Activated CD4-positive, alpha-beta T cell treated with anti-CD3 and anti-CD28 coated beads for 48 hours (primary cell): ENCODE measurements around the gene SERPIND1.
"Not testable (repeated sequence)": the region's sequence is repeated elsewhere in the genome, so short reads cannot be mapped to it uniquely, and the experiment has no call there.

Source experiments
- DNase-seq: peaks from one replicate; pipeline ENCODE4 v3.0.0-alpha.2; 2020

Gene SERPIND1

DNA sequence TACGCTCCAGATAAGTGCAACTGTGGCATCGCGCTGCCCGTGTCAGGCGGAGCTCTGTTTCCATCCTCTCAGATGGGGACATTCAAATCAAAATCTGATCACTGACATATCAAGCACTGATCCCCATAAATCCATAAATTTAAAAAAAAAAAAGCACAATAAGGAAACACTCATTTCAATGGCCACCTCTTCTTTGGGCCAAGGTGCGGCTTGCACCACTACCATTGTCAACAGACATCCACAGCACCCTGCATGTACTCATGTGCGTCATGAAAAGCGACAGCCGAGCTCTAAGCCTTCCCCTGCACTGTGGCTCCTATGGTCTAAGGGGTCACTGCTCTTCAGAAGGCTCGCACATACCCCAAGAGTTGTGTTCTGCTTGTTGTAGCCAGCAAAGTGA is 26.7 kb upstream of the SERPIND1 start:
- no peak for DNase-seq

DNA sequence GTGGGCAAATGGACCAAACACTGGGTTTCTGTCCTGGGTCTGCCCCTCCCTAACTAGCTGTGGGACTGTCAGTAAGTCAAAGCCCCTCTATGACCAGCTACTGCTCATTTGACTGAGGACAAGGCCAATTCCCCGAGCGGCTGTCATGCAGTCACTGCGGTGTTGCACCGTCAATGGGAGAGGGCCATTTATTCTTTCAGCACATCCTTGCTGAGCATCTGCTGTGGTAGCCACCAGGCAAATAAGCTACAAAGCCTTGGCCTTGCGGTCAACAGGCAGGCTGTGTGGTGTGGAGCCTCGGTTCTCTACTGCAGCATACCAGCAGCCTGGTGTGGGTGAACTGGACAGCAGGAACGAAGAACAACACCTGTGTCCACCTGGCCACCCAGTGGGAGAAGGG is 25.8 kb upstream of the SERPIND1 start:
- DNase-seq = no peak

DNA sequence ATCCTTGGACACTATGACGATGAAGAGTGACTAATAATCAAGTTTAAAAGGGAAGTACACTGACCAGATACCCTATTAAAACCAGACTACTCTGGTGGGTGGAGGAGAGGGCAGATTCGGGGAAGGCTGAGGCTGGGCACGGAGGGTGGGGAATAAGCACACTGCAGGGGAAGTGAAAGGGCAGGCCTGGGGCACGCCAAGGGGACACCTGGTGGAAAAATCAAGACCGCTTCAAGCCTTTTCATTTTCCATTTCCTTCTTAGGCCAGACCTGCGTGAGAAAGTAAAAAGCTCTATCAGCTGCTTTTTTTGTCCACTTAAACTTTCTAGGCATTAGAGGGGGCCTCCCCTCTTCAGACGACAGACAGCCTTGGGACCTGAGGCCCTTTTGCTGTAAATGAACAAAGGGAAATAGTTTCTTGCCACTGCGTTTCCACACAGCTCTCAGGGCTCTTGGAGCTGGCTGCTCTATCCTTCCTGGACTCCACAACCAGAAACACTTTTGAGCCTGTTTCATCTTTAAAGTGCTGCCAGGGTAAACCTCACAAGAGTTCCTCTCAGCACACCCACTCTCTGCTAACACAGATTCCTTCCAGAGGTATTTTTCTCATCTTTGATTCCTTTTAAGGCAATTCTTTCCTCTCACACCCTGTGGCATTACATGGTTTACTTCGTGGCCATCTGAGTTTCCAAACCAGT is 25.0 kb upstream of the SERPIND1 start:
- no peak for DNase-seq

DNA sequence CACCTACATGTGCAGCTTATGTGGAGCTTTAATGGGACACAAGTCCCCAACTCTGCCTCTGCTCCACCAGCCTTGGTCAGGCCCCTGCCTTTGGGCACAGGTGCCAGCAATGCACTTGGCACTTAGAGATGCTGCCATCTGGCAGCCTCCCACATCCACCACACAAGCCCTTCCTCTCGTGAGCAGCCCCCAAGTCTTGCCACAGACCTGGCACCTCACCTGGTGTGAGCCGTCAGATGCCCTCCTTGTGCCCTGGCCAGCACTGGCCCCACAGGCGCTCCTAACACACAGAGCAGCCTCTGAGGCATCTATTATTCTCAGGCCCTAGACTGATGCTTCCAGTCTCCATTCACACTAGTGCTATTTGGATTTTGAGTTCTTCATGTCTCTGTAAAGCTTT is 24.5 kb upstream of the SERPIND1 start:
- no peak for DNase-seq

DNA sequence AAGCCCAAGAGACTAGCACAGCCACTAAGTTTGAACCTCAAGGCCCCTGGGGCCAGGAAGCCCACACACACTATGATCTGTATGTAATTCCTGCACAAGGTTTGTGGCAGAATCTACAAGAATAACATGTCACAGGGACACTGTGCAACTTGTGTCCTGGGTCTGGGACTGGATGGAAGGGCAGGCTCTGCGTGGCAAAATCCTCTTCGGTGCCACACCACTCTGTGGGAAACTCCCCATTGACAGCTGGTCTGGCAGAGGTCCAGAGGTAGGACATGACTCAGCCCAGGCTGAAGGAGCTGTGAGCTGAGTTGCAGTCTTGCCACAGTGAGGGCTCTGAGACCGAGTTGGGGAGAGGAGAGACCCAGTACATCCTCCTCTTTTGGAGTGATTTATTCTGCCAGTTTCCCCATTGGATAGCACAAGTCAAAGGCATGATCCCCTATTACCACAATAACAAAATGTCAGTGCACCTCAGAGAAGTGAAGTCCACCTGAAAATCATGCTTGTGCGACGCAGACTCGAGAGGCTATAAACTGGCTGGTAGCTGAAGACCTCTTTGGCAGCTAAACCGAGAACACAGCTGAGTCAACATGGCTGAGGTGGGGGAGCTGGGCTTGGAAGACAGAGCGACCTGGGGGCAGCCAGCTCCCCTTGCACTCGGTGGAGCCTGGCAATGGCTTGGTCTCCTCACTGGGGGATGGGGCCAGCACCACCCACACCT is 23.3 kb upstream of the SERPIND1 start:
- DNase-seq = peak; percentile 52

DNA sequence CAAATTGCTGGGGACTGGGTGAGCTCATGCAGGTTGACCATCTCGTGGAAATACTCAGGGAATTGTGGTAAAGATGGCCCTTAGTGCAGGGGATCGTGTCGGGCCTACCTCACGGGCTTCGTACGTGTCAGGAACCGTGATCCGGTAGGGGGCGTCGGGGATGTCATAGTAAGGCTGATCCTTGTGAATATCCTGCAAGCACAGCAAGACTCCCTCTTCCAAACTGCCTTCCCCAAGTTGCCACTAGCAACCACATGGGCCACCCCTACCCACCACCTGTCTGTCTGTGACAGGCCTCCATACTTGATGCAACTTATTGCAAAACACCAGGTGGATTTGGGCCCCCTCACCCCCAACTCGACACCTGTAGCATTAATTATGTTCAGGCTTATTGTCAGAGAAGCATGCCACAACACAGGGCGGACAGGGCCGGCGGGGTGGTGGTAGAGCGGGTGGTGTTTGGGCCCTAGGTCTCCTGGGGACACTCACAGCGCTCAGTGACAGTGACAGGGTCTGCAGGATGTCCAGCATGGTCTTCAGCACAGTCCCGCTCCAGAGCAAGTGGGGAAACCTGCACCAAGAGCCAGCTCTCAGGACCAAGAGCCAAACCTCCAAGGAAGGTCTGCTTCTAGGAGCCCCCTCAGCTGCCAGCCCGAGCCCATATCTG is 22.6 kb upstream of the SERPIND1 start:
- DNase-seq = no peak

DNA sequence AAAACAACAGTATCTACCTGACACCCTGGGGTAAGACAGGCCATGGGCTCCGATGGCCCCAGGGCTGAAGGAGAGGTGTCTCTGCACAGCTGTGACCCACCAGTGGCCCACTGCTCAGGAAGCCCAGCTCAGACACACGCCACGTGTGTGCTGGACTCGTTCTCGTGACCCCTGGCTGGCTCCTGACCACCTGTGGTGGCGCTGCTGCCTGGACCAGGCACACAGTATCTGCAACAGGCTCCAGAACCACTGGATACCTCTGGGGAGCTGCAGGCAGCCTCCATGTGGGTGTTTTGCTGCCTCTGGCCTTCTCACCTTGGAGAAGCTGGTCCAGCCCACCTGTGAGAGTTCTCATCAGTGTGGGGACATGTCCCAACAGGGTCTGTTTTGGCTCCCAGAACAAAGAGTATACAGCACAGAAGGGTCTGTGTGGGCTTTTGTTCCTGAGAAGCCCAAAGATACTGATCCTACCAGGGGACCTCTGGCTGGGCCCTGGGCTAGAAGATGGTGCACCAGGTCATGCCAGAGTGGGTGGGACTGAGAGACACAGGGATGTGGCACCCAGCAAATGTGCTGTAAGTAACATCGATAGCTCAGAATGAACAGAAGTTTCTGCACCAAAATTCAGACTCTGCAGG is 21.7 kb upstream of the SERPIND1 start:
- DNase-seq = no peak

DNA sequence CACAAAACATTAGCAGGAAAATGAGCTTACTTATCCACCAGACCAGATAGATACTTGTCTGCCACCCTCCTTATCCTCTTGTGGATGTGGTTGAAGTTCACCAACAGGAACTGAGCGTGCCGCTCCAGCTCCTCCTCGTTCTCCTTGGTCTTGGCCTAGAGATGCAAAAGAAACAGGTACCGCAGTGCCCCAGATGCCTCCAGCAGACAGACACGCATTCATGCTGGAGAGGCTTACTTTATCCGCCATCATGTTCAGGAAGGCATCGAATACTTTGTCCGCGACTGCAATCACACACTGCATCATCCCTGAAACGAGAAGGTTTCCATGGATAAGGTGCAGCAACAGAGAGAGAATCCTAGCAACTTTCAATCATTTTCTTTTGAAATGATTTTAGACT is 21.0 kb upstream of the SERPIND1 start:
- no peak for DNase-seq

DNA sequence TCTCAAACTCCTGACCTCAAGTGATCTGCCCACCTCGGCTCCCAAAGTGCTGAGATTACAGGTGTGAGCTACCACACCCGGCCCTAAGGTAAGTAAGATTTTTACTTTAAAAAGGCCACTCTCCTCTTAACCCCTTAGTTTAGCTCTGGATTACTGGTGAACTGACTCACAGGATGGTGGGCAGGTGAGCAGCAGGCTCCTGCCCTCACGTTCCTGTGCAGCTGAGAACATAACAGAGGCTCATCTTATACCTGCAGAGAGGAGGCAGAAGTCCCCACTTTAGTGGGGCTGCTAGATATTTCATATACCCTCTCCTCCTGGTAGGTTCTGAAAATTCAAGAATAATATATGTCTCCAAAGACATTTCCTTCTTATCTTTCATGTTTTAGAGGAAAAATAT is 17.1 kb upstream of the SERPIND1 start:
- no peak for DNase-seq

DNA sequence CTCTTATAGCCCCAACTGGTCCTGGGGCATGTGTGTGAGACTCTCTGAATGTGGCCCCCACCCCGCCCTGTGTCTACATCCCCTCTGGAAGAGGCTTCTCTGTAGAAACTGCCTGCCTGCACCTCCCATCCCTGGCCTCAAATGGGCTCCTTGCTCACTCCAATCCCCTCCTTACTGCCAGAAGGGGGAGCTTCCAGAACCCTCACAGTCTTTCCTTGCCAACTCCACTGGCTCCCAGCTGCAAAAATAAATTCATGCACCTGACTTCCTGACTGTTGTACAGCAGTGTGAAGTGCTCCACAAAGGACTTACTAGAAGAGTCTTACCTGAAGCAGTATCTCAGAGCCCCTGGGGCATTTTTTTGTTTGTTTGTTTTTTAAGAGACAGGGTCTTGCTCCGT is 15.2 kb upstream of the SERPIND1 start:
- DNase-seq = no peak

DNA sequence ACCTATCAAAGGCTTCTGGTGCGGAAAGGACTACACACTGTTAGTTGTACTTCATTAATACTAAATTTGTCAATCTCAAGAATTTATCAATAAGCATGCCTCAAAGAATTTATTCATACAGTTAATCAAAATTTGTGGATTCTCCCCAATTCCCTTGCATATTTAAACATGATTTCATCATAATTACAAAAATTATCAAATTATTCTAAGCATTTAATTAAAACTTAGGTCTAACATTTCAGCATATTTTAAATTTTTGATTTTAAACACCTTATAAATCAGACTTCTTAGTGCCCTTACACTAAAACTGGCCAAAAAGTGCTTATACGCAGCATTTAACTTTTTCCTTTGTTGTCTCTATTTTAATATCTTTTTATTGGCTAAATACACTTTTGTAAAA is 13.8 kb upstream of the SERPIND1 start:
- no peak for DNase-seq

DNA sequence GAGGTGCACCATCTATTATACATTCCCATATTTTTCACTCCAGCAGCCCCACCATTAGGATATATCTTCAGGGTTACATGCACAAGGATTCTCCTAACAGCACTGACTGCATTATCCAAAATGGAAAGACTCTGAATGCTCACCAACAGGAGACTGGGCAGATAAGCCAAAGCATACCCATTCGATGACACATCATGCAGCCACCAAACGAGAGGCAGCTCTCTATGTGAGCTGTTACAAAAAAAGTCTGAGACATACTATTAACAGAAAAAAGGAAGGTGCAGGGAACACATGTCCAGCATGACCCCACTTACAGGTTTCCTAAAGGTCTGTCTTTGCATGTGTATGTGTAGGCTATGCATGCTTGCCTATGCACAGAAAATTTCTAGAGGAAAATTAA is 12.4 kb upstream of the SERPIND1 start:
- DNase-seq = no peak

DNA sequence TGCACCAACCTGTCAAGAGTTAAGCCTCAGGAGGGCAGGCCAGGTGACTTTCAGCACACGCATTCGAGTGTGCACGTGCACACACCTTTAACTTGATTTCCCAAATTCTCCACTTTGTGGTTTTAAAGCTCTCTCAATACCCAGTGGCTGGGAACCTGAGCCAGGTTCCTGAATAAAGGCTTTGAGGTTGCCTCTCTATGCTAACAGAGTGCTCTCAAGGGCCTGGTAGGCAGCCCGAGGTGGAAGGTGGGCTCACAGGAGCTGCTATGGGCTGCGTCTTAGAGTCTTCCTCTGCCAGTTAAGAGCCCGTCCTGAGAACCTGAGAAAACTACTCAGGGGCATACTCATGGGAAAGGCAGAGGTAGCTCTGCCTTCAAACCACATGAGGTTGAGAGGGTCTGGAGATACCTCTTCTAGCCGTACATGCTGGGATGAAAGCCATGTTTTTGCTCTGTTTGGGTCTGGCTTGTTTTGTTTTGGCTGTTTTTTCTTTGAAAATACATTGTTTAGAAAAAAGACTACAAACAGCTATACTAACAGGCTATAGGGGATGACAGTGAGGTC is 11.6 kb upstream of the SERPIND1 start:
- DNase-seq = no peak

DNA sequence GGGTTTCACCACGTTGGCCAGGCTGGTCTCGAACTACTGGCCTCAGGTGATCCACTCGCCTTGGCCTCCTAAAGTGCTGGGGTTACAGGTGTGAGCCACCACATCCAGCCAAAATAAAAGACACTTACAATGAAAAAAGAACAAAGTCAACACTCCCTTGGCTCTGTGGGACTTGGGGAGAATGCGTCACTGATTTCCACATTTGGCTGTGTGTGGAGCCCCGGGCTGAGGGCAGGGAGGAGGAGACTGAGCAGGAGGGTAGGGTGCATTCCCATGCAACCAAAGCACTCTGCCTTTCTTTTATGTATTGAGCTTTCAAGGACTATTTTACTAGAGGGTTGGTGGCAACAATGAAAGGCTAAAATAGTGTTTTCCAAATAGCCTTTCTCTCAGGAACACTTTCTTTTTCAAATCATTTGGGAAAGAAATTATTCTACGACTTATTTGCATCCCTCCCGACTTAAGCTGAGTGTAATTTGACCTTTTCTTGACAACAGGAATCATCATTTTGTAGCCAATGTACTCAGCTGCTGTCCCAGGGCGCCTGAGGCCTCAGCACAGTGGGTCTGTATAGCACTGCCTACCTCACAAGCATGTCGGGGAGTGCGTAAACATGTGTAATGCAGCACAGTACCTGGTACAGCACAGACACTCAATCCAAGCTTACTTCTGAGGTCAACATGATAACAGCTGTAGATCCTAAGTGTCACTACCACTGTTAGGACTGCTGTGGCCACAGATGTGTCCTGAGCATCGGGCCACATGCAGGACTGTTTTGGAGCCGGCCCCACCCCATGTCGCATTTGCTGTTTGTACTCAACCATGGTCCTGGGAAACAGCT is 10.1 kb upstream of the SERPIND1 start:
- DNase-seq = no peak

DNA sequence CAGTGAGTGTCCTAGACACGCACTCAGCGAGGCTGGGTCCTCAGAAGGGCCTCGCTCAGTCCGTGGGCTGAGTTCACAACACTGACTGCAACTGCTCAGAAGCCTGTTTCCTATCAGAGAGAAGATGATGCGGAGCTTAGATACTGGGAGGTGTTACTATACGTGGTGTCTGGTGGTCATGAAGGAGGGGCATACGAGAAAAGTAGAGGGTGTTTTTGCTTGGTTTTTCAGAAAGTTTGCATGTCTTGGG is 9.5 kb upstream of the SERPIND1 start:
- no peak for DNase-seq

DNA sequence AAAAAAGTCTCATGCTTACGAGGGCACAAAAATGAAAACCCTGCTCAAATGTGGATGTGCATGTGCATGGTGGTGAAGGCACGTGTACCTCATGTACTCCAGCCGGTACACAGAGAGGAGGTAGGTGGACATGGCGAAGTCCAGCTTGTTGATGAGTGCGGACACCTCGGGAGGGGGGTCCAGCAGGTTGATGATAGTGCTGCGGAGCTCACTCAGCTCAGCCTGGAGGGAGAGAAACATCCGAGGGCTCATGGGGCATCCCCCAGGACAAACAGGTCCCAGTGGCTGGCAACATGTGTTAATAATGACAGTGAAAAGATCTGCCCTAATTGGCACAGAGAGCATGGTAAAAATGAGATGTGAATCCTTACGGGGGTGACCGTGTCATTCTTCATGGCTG is 9.2 kb upstream of the SERPIND1 start:
- DNase-seq = no peak

DNA sequence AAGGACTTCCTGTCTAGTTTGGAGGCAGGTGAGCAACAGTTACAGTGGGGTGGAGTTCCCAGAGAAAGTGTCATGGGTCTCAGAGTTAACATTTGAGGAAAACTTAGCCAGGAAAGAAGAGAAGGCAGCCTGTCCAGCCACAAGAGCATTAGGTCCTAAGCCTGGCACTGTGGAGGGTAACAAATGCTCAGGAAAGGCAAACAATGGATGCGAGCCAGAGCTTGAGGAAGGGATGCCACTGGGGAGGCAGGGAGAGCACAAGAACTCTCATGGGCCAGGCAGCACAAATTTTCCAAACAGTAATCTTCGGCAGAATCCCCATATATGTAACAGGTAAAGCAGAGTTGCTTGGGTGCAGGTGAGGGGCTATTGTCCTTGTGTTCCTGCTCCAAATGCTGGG is 8.0 kb upstream of the SERPIND1 start:
- no peak for DNase-seq

DNA sequence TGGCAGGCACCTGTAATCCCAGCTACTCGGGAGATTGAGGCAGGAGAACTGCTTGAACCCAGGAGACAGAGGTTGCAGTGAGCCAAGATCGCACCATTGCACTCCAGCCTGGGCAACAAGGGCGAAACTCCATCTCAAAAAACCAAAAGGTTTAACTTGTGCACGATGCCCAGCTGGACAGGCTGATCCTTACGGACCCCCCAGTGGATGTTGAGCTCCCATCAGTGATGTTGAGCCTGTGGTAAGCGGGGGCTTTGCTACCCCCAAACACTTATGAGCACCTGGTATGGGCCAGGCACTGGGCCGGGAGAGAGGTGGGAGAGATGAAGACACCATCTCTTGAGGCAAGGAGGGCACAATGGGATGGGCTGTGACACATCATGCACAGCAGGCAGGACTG is 7.4 kb upstream of the SERPIND1 start:
- DNase-seq = no peak

DNA sequence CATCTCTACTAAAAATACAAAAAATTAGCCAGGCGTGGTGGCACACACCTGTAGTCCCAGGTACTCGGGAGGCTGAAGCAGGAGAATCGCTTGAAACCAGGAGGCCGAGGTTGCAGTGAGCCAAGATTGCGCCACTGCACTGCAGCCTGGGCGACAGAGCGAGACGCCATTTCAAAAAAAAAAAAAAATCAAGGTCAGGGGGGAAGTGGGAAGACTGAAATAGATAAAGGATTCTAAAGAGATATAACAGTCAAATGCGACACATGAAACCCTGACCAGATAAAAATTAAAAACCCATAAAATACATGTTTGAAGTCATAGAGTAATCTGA is 4.5 kb upstream of the SERPIND1 start:
- DNase-seq = not testable (repeated sequence)

DNA sequence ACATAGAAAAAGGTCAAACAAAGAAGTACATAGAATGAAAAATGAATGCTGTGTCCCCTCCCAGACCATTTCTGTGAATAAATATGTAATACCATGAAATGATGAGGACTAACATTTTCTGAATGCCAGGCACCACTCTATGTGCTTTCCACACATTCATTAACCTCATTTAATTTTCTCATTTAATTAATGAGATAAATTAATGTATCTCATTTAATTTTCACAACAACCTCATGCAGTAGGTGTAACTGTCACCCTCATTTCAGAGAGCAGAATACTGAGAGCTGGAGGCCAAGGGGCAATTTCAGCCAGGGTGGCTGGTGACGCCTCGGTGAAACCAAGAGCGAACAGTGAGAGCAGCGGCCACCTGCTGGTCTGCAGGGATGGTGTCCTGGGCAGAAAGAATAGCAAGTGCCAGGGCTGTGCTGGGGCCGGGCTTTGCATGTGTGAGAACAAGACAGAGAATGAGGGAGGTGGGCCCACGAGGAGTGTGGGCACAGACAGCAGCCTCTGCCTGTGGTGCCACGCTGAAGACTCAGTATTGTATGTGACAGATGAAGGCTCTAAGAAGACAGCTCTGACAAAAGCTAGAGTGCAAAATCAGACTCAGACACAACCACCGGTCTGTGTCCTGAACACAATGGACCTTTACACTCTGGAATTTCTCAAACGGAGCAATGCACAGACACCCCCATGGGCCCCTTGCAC is 1.8 kb upstream of the SERPIND1 start:
- DNase-seq = no peak

DNA sequence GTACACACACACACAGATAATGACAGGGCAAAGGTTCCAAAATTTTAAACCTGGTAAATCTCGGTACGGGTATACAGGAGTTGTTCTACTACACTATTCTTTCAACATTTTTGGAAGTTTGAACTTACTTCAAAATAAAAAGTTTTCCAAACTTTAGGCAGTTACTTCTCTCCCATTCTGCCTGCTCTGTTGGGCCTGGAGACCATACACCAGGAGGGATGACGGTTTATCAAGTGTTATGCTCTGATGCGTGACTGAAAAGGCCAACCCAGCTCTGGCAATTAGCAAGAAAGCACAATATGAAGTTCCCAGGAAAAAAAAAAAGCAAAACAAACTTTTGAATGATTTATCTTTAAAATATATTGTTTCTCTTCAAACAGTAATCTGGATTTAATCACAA is 969 bp downstream of the SERPIND1 start:
- no peak for DNase-seq

DNA sequence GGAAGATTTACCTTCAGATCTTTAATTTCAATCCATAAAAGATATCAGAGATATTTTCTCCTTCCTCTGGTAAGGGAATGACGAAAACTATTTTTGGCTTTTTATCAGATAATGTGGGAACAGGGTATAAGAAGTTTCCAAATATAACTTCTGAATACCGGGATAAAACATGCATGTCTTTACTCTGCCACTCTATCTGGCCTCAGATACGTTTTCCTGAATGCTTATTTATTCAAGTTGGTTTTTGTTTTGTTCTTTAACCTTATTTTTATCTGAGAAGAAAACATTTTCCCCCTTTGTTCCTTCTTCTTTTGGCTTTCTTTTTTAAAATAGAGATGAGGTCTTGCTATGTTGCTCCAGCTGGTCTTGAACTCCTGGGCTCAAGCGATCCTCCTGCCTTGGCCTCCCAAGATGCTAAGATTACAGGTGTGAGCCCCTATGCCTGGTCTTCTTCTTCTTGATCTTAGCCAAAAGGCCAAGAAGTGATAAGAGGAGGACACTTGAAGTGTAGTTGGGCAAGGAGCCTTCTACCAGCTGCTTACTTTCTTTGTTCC is 1.5 kb downstream of the SERPIND1 start:
- DNase-seq = no peak
